ENCODE results near the gene S100G. TPM values are rescaled to one million over a fixed set of nuclear protein-coding genes. Genes with fewer than 3 reads are reported as not detected.
A peak's percentile ranks its signal among the peaks of the same experiment; 100 is the strongest.

Gene S100G
- total RNA-seq, 1 donor from 2014 or later, result not detected

DNA sequence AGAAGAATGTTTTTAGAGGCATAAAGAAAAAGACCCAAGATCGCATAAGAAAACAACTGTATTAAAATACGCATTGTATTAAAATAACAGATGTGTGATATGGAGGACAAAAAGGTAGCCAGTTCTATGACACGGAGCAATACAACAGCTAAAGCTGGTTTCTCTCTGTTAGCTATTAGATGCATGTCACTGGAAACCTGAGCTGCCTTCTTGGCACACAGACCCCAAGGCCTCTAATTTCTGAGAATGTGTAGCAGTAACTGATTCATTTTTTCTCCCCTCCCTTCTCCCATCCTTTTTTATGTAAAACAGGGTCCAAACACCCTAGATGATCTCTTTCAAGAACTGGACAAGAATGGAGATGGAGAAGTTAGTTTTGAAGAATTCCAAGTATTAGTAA is 4.1 kb downstream of the S100G start:
- Mint-ChIP-seq H3K9me3 (ENCODE audit: unreplicated experiment) (peaks cover 7% of the 10 kb centered on the region), H3K4me3 (ENCODE audit: unreplicated experiment) (no peak overlapping the region), H3K4me1 (ENCODE audit: unreplicated experiment) (peaks cover 53% of the 10 kb centered on the region), H3K27me3 (ENCODE audit: unreplicated experiment) (no peaks in the 10 kb centered on the region), H3K36me3 (ENCODE audit: unreplicated experiment) (peaks cover 31% of the 10 kb centered on the region), H3K27ac (ENCODE audit: unreplicated experiment) (peak overlapping the region; percentile 70)
- no peak for DNase-seq (ENCODE audit: extremely low spot score, unreplicated experiment)
- TF ChIP-seq, protein P1, sequence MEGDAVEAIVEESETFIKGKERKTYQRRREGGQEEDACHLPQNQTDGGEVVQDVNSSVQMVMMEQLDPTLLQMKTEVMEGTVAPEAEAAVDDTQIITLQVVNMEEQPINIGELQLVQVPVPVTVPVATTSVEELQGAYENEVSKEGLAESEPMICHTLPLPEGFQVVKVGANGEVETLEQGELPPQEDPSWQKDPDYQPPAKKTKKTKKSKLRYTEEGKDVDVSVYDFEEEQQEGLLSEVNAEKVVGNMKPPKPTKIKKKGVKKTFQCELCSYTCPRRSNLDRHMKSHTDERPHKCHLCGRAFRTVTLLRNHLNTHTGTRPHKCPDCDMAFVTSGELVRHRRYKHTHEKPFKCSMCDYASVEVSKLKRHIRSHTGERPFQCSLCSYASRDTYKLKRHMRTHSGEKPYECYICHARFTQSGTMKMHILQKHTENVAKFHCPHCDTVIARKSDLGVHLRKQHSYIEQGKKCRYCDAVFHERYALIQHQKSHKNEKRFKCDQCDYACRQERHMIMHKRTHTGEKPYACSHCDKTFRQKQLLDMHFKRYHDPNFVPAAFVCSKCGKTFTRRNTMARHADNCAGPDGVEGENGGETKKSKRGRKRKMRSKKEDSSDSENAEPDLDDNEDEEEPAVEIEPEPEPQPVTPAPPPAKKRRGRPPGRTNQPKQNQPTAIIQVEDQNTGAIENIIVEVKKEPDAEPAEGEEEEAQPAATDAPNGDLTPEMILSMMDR (IDR thresholded peaks at IDR 0.05), result no peak

DNA sequence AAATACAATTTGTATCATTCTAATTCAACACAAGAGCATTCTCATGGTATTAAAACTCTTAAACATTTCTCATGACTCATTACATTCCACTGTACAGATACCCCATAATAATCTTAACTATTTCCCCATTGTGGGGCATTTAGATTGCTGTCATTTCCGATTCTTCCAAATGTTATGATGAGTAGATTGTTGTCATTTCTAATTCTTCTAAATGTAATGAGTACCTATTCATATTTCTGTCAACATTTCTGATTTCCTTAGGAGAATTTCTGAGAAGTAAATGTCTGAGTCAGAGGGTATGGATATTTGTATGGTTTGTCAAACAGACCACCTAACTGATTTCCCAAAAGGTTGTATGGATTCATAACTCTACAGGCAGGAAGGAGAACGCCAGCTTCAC is 8.3 kb downstream of the S100G start:
- H3K4me3 Mint-ChIP-seq (ENCODE audit: unreplicated experiment), result no peak overlapping the region
- H3K4me1 Mint-ChIP-seq (ENCODE audit: unreplicated experiment), result peaks cover 59% of the 10 kb centered on the region
- peaks cover 10% of the 10 kb centered on the region for H3K9me3 Mint-ChIP-seq (ENCODE audit: unreplicated experiment)
- H3K27me3 Mint-ChIP-seq (ENCODE audit: unreplicated experiment), result no peaks in the 10 kb centered on the region
- TF ChIP-seq, protein P1 (IDR thresholded peaks at IDR 0.05), result peak; percentile 6
- no peak for DNase-seq (ENCODE audit: extremely low spot score, unreplicated experiment)
- peaks cover 27% of the 10 kb centered on the region for H3K36me3 Mint-ChIP-seq (ENCODE audit: unreplicated experiment)
- H3K27ac Mint-ChIP-seq (ENCODE audit: unreplicated experiment), result peak overlapping the region; percentile 85

DNA sequence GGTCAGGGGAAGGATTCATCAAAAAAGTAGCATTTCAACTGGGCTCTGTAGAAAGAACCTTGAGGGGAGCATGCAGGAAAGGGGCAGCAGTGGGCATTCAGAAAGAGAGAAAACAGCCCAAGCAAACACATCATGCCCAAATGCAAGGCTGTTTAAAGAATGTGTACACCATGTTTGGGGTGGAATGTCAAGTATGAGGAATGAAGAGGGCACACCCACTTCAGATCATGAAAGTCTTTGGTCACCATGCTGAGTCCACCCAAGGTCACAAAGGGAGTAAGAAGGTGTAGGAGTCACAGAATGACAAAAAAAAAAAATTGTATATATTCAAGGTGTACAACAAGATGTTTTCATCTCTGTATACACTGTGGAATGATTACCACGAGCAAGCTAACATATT is 9.4 kb downstream of the S100G start:
- H3K36me3 Mint-ChIP-seq (ENCODE audit: unreplicated experiment), result peaks cover 33% of the 10 kb centered on the region
- peak overlapping the region; percentile 85 for H3K27ac Mint-ChIP-seq (ENCODE audit: unreplicated experiment)
- no peaks in the 10 kb centered on the region for H3K27me3 Mint-ChIP-seq (ENCODE audit: unreplicated experiment)
- H3K4me3 Mint-ChIP-seq (ENCODE audit: unreplicated experiment), result no peak overlapping the region
- peaks cover 10% of the 10 kb centered on the region for H3K9me3 Mint-ChIP-seq (ENCODE audit: unreplicated experiment)
- peaks cover 53% of the 10 kb centered on the region for H3K4me1 Mint-ChIP-seq (ENCODE audit: unreplicated experiment)
- TF ChIP-seq, protein P1 (IDR thresholded peaks at IDR 0.05), result no peak
- DNase-seq (ENCODE audit: extremely low spot score, unreplicated experiment), result no peak

DNA sequence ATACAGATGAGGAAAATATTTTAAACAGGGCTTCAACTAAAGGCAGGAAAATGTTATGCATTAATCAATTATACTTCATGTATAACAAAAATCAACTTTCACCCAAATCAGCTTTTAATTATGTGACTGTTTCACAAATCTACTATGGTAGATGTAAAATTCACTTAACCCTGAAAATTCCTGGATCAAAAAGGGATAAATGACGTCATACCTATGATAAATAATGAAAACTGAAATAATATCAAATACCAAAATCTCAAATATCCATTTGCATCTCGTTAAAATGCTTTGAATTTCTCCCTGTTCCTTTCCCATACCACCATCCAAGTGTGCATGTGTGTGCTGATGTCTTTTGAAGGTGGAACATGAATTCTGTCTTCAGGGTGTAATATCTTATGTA is 11.5 kb downstream of the S100G start:
- Mint-ChIP-seq H3K9me3 (ENCODE audit: unreplicated experiment) (peaks cover 10% of the 10 kb centered on the region), H3K27ac (ENCODE audit: unreplicated experiment) (no peak overlapping the region), H3K4me3 (ENCODE audit: unreplicated experiment) (no peak overlapping the region), H3K4me1 (ENCODE audit: unreplicated experiment) (peaks cover 65% of the 10 kb centered on the region), H3K36me3 (ENCODE audit: unreplicated experiment) (peaks cover 39% of the 10 kb centered on the region), H3K27me3 (ENCODE audit: unreplicated experiment) (no peaks in the 10 kb centered on the region)
- TF ChIP-seq, protein P1 (IDR thresholded peaks at IDR 0.05), result no peak
- no peak for DNase-seq (ENCODE audit: extremely low spot score, unreplicated experiment)

DNA sequence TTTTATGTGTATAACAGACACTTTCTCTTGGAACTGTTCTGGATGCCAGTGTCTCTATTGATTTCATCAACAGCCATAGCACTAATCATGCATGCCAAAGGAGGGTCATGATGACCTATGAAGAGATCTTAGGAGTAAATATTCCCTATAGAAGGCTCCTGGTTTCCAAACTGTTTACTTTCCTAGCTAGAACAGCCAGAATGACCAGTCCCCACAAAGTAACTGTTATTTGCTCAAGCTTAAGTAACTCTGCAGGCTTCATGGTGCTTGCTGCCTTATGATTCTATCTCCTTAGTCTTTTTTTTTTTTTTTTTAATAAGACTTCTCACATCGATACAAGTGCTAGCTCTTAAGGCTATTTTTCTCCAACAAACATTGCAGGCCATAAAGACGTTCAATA is 12.4 kb downstream of the S100G start:
- Mint-ChIP-seq H3K9me3 (ENCODE audit: unreplicated experiment) (peaks cover 10% of the 10 kb centered on the region), H3K4me3 (ENCODE audit: unreplicated experiment) (no peak overlapping the region), H3K36me3 (ENCODE audit: unreplicated experiment) (peaks cover 35% of the 10 kb centered on the region), H3K27ac (ENCODE audit: unreplicated experiment) (no peak overlapping the region), H3K27me3 (ENCODE audit: unreplicated experiment) (no peaks in the 10 kb centered on the region), H3K4me1 (ENCODE audit: unreplicated experiment) (peaks cover 69% of the 10 kb centered on the region)
- no peak for DNase-seq (ENCODE audit: extremely low spot score, unreplicated experiment)
- TF ChIP-seq, protein P1 (IDR thresholded peaks at IDR 0.05), result no peak
